Left ventricle myocardium inferior (tissue), 1 donor: ENCODE measurements around the gene SLC24A3. TPM values are rescaled to one million over a fixed set of nuclear protein-coding genes. Genes with fewer than 3 reads are reported as not detected.

ENCODE experiments used
- DNase-seq: peaks from one replicate; pipeline ENCODE4 v3.0.0-alpha.2; 2020
- H3K27ac ChIP-seq: fragments of 200-600 bp; replicated peaks from 2 replicates; pipeline ENCODE4 v1.8.0; 2021
- H3K27me3 ChIP-seq: fragments of 200-600 bp; 2 replicates; pipeline ENCODE4 v1.8.0; 2021; ENCODE audit warnings: low read depth
- H3K36me3 ChIP-seq: fragments of 200-600 bp; 2 replicates; pipeline ENCODE4 v1.8.0; 2021
- H3K4me1 ChIP-seq: fragments of 200-600 bp; 2 replicates; pipeline ENCODE4 v1.8.0; 2021
- H3K4me3 ChIP-seq: fragments of 200-600 bp; 2 replicates; pipeline ENCODE4 v1.8.0; 2021; ENCODE audit warnings: mild to moderate bottlenecking, moderate library complexity
- H3K9me3 ChIP-seq: fragments of 200-600 bp; replicated peaks from 2 replicates; pipeline ENCODE4 v1.8.0; 2021
- intact Hi-C: fragments of 100-400 bp; cut with micrococcal nuclease; formaldehyde crosslinking; loops from one replicate; pipeline ENCODE4 v1.11.0; 2022
- total RNA-seq: library from RNA; stranded (reverse); fragmentation: NEBNext Ultra II Directional; extraction: Animal tissue kit (Norgen Biotek cat#: 25700); gene quantifications from one replicate; pipeline ENCODE4 v1.2.1, GENCODE V29; 2021
- TF ChIP-seq, protein P1 (sequence below): fragments of 200-600 bp; IDR thresholded peaks from 2 replicates; pipeline ENCODE4 v1.8.0; 2021; ENCODE audit warnings: antibody characterized with exemption, mild to moderate bottlenecking, borderline replicate concordance
- donor health status: DM: no; HTN: yes; CAD: no; lungs with severe emphysema.

Gene SLC24A3
- total RNA-seq, 1 donor from 2014 or later: 1.3 TPM

DNA sequence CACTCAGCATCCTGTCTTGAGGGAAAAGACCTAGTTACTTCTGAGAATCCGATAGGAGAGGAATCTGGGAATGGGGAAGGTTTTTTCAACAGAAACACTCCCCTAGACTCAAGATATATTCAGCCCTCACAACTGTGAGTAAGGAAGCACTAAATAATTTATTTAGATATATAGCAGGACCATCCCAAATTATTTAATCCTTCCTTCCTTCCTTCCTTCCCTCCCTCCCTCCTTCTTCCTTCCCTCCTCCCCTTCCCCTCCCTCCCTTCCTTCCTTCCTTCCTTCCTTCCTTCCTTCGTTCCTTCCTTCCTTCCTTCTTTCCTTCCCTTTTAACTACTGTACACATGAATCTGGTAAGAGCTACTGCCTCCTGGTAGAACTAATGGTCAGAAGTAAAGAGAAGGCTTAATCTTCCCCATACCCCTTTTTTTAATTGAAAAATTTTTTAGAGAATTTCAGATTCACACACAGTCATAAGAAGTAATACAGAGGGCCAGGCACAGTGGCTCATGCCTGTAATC, 10.1 kb downstream of the SLC24A3 start:
- DNase-seq: no peak
- H3K36me3 ChIP-seq: no peaks in the 10 kb centered on the region
- H3K9me3 ChIP-seq: peaks cover 14% of the 10 kb centered on the region
- no peaks in the 10 kb centered on the region for H3K4me1 ChIP-seq
- peaks cover 20% of the 10 kb centered on the region for H3K27me3 ChIP-seq
- no peak overlapping the region for H3K4me3 ChIP-seq
- H3K27ac ChIP-seq: no peak overlapping the region
- TF ChIP-seq, protein P1, sequence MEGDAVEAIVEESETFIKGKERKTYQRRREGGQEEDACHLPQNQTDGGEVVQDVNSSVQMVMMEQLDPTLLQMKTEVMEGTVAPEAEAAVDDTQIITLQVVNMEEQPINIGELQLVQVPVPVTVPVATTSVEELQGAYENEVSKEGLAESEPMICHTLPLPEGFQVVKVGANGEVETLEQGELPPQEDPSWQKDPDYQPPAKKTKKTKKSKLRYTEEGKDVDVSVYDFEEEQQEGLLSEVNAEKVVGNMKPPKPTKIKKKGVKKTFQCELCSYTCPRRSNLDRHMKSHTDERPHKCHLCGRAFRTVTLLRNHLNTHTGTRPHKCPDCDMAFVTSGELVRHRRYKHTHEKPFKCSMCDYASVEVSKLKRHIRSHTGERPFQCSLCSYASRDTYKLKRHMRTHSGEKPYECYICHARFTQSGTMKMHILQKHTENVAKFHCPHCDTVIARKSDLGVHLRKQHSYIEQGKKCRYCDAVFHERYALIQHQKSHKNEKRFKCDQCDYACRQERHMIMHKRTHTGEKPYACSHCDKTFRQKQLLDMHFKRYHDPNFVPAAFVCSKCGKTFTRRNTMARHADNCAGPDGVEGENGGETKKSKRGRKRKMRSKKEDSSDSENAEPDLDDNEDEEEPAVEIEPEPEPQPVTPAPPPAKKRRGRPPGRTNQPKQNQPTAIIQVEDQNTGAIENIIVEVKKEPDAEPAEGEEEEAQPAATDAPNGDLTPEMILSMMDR: no peak
- intact Hi-C loops: no loop called here

DNA sequence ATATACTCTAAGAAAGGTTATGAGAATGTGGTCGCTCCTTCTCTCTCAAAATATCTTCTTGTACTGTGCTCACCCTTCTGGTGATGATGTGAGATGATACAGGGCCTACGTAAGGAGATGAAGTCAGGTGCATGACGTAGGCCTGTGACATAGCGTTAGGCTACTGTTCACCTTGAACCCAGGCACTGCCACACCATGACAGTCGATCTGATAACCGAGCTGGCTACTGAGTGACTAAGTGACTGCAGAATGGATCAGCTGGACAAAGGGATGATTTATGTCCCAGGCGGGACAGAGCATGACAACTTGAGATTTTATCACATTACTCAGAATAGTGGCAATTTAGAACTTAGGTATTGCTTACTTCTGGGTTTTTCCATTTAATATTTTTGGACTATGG, 11.2 kb downstream of the SLC24A3 start:
- Histone ChIP-seq H3K9me3 (peaks cover 14% of the 10 kb centered on the region), H3K4me3 (no peak overlapping the region), H3K36me3 (no peaks in the 10 kb centered on the region), H3K27ac (no peak overlapping the region), H3K27me3 (peaks cover 12% of the 10 kb centered on the region), H3K4me1 (no peaks in the 10 kb centered on the region)
- TF ChIP-seq, protein P1: no peak
- DNase-seq: no peak
- intact Hi-C loops: no loop called here

DNA sequence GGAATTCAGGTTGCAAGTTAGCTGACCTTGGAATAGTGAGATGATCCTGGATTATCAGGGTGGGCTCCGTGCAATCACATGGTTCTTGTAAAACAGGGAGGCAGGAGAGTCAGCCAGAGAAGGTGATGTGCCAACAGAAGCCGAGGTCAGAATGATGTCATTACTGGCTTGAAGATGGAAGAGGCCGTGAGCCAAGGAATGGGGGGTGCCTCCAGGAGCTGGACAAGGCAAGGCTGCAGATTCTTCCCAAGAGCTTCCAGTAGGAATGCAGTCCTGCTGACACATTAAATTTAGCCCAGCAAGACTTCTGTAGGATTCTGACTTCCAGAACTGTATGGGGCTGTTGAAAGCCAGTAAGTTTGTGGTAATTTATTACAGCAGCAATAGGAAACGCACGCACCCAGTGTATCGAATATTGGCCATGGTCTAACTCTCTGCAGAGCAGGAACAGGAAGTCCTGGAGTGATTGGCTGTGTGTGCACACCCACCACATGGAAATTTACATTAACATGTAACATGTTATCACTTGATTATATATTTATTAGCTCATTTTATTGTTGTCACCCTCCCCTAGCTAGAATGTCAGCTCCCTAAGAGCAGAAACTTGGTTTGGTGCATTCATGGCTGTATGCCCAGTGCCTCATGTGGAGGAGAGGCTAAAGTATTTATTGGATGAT, 19.1 kb downstream of the SLC24A3 start:
- intact Hi-C loops: no loop called here
- TF ChIP-seq, protein P1: no peak
- no peak overlapping the region for H3K4me3 ChIP-seq
- peaks cover 40% of the 10 kb centered on the region for H3K27me3 ChIP-seq
- H3K27ac ChIP-seq: no peak overlapping the region
- no peak for DNase-seq
- no peaks in the 10 kb centered on the region for H3K4me1 ChIP-seq
- H3K9me3 ChIP-seq: peaks cover 8% of the 10 kb centered on the region
- no peaks in the 10 kb centered on the region for H3K36me3 ChIP-seq

DNA sequence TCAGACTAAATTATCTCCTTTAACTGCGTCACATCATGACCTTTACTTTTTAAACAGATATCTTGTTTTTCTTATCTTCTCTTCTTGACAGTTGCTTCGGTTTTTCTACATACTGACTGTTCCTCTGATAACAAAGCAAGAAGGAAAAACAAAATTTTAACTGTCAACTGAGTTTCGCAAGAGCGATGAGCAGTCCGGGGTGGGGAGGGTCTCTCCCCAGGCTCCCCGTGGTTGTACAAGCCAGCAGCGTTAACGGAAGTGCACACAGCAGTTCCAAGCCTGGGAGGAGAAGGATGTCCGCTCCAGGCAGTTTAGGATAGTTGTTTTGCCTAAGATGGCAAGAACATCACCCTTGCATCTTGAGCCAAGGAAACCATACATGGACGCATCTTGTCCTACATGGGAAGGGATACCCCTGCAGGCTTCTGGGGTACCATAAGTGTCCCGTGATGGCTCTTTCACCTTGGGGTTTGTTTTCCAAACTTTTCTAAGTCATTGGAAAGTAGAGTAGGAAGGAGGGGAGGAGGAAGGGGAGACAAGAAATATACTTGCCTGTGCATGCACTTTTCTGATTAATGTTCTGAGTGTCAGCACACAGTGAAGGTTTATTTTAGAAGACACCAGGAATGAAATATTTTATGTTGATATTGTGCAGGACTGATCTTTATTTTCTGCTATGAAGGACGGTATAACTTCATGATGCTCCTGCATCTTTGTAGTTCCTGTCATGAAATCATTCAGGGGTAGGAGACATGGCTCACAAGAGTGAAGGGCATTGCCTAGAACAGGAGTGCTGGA, 20.8 kb downstream of the SLC24A3 start:
- TF ChIP-seq, protein P1: no peak
- Histone ChIP-seq H3K4me3 (no peak overlapping the region), H3K9me3 (peaks cover 7% of the 10 kb centered on the region), H3K27me3 (peaks cover 50% of the 10 kb centered on the region), H3K36me3 (no peaks in the 10 kb centered on the region), H3K27ac (no peak overlapping the region), H3K4me1 (no peaks in the 10 kb centered on the region)
- intact Hi-C loops: no loop called here
- DNase-seq: no peak

DNA sequence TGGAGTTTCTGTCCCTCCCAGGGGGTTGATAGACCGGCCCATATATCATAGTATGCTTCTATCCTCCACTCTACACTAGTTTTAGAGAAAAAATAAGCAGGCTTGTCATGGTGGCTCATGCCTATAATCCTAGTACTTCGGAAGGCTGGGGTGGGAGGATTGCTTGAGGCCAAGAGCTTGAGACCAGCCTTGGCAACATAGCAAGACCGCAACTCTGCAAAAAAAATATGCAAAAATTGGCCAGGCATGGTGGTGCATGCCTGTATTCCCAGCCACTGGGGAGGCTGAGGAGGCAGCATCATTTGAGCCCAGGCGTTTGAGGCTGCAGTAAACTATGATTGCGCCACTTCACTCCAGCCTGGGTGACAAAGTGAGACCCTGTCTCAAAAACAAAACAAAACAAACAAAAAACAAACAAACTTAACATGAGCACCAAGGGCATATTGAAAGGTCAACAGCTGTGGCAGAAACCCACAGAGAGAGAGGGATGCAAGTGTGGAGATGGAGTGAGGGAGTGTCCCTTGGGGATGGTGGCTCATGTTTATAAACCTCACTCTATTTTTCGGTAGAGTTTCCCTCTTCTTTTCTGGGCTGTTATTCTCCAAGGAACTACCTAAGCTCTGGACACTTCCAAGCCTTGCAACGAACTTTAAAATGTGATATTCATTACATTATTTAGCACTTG, 24.1 kb downstream of the SLC24A3 start:
- Histone ChIP-seq H3K36me3 (no peaks in the 10 kb centered on the region), H3K27me3 (peaks cover 76% of the 10 kb centered on the region), H3K9me3 (peaks cover 4% of the 10 kb centered on the region), H3K4me1 (no peaks in the 10 kb centered on the region), H3K27ac (no peak overlapping the region), H3K4me3 (no peak overlapping the region)
- DNase-seq: no peak
- intact Hi-C loops: no loop called here
- TF ChIP-seq, protein P1: no peak
